GM12874 (cell line): ENCODE data around the gene PRKCH.

Experiments used
- TF ChIP-seq, protein P1 (sequence below): IDR thresholded peaks from 2 replicates; pipeline ENCODE4 v1.5.1; 2011; ENCODE audit warnings: low read depth, mild to moderate bottlenecking, control low read depth, low read length, moderate library complexity; ENCODE audit not compliant: insufficient read depth

Gene PRKCH

DNA sequence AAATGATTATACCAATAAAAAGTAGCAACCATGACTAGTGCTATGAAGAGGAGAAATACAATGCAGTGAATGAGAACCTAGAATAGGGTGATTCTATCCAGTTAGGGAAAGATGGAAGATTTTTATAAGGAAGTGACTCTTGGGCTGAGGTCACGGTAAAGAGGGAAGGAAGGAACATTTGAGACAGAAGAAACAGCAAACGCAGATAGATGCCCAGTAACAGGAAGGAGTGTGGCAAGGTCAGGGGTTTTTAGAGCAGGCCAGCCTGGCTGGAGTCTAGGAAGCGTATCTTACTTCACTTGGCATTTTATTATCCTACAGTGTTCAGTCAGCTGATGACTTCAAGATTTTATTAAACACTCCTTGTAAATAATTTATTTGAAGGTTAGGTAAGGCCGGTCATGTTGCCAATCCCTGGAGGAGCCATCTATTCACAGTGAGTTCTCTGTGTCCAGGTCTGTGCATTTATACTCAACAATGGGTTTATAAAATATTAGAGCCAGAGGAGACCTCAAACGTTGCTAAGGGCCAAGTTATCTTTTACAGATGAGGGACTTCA, 170.6 kb downstream of the PRKCH start:
- TF ChIP-seq, protein P1, sequence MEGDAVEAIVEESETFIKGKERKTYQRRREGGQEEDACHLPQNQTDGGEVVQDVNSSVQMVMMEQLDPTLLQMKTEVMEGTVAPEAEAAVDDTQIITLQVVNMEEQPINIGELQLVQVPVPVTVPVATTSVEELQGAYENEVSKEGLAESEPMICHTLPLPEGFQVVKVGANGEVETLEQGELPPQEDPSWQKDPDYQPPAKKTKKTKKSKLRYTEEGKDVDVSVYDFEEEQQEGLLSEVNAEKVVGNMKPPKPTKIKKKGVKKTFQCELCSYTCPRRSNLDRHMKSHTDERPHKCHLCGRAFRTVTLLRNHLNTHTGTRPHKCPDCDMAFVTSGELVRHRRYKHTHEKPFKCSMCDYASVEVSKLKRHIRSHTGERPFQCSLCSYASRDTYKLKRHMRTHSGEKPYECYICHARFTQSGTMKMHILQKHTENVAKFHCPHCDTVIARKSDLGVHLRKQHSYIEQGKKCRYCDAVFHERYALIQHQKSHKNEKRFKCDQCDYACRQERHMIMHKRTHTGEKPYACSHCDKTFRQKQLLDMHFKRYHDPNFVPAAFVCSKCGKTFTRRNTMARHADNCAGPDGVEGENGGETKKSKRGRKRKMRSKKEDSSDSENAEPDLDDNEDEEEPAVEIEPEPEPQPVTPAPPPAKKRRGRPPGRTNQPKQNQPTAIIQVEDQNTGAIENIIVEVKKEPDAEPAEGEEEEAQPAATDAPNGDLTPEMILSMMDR, result no peak

GRCh38 chr14:61492474-61492873, 171.1 kb downstream of the PRKCH start:
- TF ChIP-seq, protein P1, result no peak

GRCh38 chr14:61493239-61493638, 171.9 kb downstream of the PRKCH start:
- TF ChIP-seq, protein P1, result no peak

GRCh38 chr14:61494018-61494417, 172.6 kb downstream of the PRKCH start:
- TF ChIP-seq, protein P1, result no peak

- TF ChIP-seq, protein P1, result no peak
These were observed 174.4 kb downstream of the PRKCH start for GRCh38 chr14:61495809-61496208.

GRCh38 chr14:61498303-61498702, 176.9 kb downstream of the PRKCH start:
- TF ChIP-seq, protein P1, result no peak

GRCh38 chr14:61498811-61499210, 177.4 kb downstream of the PRKCH start:
- TF ChIP-seq, protein P1, result no peak

- TF ChIP-seq, protein P1, result no peak
These were observed 178.6 kb downstream of the PRKCH start for GRCh38 chr14:61499991-61500390.
